HT-29 (cell line): ENCODE data around the gene BAIAP2L1. TPM values are rescaled to one million over a fixed set of nuclear protein-coding genes. Genes with fewer than 3 reads are reported as not detected.
"Not testable (repeated sequence)": the region's sequence is repeated elsewhere in the genome, so short reads cannot be mapped to it uniquely, and the experiment has no call there.

Experiments used
- DNase-seq: peaks from one replicate; pipeline ENCODE4 v3.0.0-alpha.2; 2015; ENCODE audit warnings: low spot score
- total RNA-seq: library from RNA; depleted of rRNA; stranded (reverse); fragments of >200 nt; shearing (Covaris generic); gene quantifications from 2 replicates; pipeline ENCODE4 v1.2.3, GENCODE V29; 2014

BAIAP2L1 gene
- total RNA-seq, 1 experiment from 2014 or later, result 48.0 TPM

GRCh38 chr7:98322331-98323270 lies 78.3 kb downstream of the BAIAP2L1 start:
- DNase-seq, result peak; percentile 46

GRCh38 chr7:98321301-98321700 lies 79.6 kb downstream of the BAIAP2L1 start:
- DNase-seq, result no peak

- DNase-seq, result no peak
These were observed 81.7 kb downstream of the BAIAP2L1 start for GRCh38 chr7:98319176-98319575.

- no peak for DNase-seq
These were observed 83.4 kb downstream of the BAIAP2L1 start for GRCh38 chr7:98317366-98318040.

GRCh38 chr7:98315994-98316527 lies 84.8 kb downstream of the BAIAP2L1 start:
- not testable (repeated sequence) for DNase-seq

GRCh38 chr7:98315318-98315993 lies 85.4 kb downstream of the BAIAP2L1 start:
- DNase-seq, result no peak

GRCh38 chr7:98314469-98314868 lies 86.4 kb downstream of the BAIAP2L1 start:
- no peak for DNase-seq

GRCh38 chr7:98312201-98312600 lies 88.7 kb downstream of the BAIAP2L1 start:
- DNase-seq, result no peak

- no peak for DNase-seq
These were observed 91.3 kb downstream of the BAIAP2L1 start for GRCh38 chr7:98309566-98309965.

- no peak for DNase-seq
These were observed 92.9 kb downstream of the BAIAP2L1 start for GRCh38 chr7:98307971-98308466.

- no peak for DNase-seq
These were observed 94.8 kb downstream of the BAIAP2L1 start for GRCh38 chr7:98305951-98306535.

- DNase-seq, result no peak
These were observed 97.0 kb downstream of the BAIAP2L1 start for GRCh38 chr7:98303906-98304305.

- no peak for DNase-seq
These were observed 97.6 kb downstream of the BAIAP2L1 start for GRCh38 chr7:98303176-98303865.

GRCh38 chr7:98301693-98302470 lies 99.0 kb downstream of the BAIAP2L1 start:
- DNase-seq, result no peak

- no peak for DNase-seq
These were observed 100.1 kb downstream of the BAIAP2L1 start for GRCh38 chr7:98300595-98301372.

- DNase-seq, result no peak
These were observed 103.1 kb downstream of the BAIAP2L1 start for GRCh38 chr7:98297626-98298286.

GRCh38 chr7:98296833-98297232 lies 104.1 kb downstream of the BAIAP2L1 start:
- no peak for DNase-seq

- no peak for DNase-seq
These were observed 105.3 kb downstream of the BAIAP2L1 start for GRCh38 chr7:98295467-98296192.
